HG03342 (cell line): ENCODE data around the gene MRPL23.
"Not testable (repeated sequence)": the region's sequence is repeated elsewhere in the genome, so short reads cannot be mapped to it uniquely, and the experiment has no call there.

ENCODE experiments used
- ATAC-seq: cut with Tn5 transposase; IDR thresholded peaks from one replicate; pipeline ENCODE4 v1.9.1; 2021; ENCODE audit warnings: mild to moderate bottlenecking, moderate library complexity; ENCODE audit not compliant: unreplicated experiment

MRPL23 gene

GRCh38 chr11:1932681-1933080 is 14.5 kb upstream of the MRPL23 start:
- no peak for ATAC-seq

- no peak for ATAC-seq
Measured at GRCh38 chr11:1933416-1934334, 13.5 kb upstream of the MRPL23 start.

- no peak for ATAC-seq
Measured at GRCh38 chr11:1934335-1935155, 12.6 kb upstream of the MRPL23 start.

- ATAC-seq, result no peak
Measured at GRCh38 chr11:1935156-1936071, 11.7 kb upstream of the MRPL23 start.

- ATAC-seq, result no peak
Measured at GRCh38 chr11:1936072-1936780, 10.9 kb upstream of the MRPL23 start.

GRCh38 chr11:1936781-1937615 is 10.1 kb upstream of the MRPL23 start:
- no peak for ATAC-seq

GRCh38 chr11:1937616-1938342 is 9.4 kb upstream of the MRPL23 start:
- no peak for ATAC-seq

- no peak for ATAC-seq
Measured at GRCh38 chr11:1938343-1939005, 8.7 kb upstream of the MRPL23 start.

GRCh38 chr11:1939006-1939625 is 8.0 kb upstream of the MRPL23 start:
- ATAC-seq, result no peak

GRCh38 chr11:1939788-1940187 is 7.3 kb upstream of the MRPL23 start:
- not testable (repeated sequence) for ATAC-seq

- no peak for ATAC-seq
Measured at GRCh38 chr11:1942558-1943260, 4.4 kb upstream of the MRPL23 start.

- ATAC-seq, result no peak
Measured at GRCh38 chr11:1943576-1943975, 3.6 kb upstream of the MRPL23 start.

- ATAC-seq, result no peak
Measured at GRCh38 chr11:1943977-1944376, 3.2 kb upstream of the MRPL23 start.

GRCh38 chr11:1947592-1948237 is 583 bp downstream of the MRPL23 start:
- ATAC-seq, result no peak

GRCh38 chr11:1948389-1948788 is 1.3 kb downstream of the MRPL23 start:
- no peak for ATAC-seq

- no peak for ATAC-seq
Measured at GRCh38 chr11:1949302-1949701, 2.2 kb downstream of the MRPL23 start.

GRCh38 chr11:1949922-1950321 is 2.8 kb downstream of the MRPL23 start:
- ATAC-seq, result no peak
